ENCODE measurements around the gene YKT6.

YKT6 gene

DNA sequence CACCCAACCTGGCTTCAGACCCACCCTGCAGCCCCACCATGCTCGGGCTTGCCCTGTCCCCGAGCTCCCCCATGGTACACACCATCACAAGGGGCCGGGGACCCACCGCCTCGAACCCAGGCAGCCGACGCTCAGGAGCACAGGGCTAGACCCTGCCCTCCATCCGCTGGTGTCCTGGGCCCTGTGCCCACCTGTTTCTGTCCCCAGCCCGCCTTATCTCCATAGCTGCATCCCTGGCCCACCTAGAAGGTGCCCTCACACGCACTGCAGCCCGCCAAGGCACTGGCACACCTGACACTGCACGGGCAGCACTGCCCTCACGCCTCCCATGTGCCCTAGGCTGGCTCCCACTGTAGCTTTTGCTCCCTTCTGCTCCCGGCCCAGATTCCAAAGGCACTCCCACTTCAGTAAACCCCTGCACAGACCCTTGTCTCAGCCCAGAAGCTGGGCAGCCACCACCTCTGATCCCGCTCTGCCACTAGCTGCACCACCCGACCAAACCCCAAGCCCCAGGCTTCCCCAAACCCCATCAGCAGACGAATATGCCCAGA lies 17.1 kb downstream of the YKT6 start:
- no peak for TF ChIP-seq REST (IDR thresholded peaks at IDR 0.05; ENCODE audit: low read depth)
- TF ChIP-seq ZBTB7A (IDR thresholded peaks at IDR 0.05; ENCODE audit: low read depth): no peak
- no peak for TF ChIP-seq MAX (IDR thresholded peaks at IDR 0.05)
- TF ChIP-seq, protein P1, sequence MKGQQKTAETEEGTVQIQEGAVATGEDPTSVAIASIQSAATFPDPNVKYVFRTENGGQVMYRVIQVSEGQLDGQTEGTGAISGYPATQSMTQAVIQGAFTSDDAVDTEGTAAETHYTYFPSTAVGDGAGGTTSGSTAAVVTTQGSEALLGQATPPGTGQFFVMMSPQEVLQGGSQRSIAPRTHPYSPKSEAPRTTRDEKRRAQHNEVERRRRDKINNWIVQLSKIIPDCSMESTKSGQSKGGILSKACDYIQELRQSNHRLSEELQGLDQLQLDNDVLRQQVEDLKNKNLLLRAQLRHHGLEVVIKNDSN (IDR thresholded peaks at IDR 0.05): no peak
- no peak for TF ChIP-seq TAF1 (IDR thresholded peaks at IDR 0.05; ENCODE audit: low read depth)
- no peak for TF ChIP-seq CREB1 (IDR thresholded peaks at IDR 0.05; ENCODE audit: low read depth)
- no peak for TF ChIP-seq FOXM1 (IDR thresholded peaks at IDR 0.05; ENCODE audit: borderline replicate concordance, low read depth)
- no peak for TF ChIP-seq YY1 (IDR thresholded peaks at IDR 0.05; ENCODE audit: low read depth)

DNA sequence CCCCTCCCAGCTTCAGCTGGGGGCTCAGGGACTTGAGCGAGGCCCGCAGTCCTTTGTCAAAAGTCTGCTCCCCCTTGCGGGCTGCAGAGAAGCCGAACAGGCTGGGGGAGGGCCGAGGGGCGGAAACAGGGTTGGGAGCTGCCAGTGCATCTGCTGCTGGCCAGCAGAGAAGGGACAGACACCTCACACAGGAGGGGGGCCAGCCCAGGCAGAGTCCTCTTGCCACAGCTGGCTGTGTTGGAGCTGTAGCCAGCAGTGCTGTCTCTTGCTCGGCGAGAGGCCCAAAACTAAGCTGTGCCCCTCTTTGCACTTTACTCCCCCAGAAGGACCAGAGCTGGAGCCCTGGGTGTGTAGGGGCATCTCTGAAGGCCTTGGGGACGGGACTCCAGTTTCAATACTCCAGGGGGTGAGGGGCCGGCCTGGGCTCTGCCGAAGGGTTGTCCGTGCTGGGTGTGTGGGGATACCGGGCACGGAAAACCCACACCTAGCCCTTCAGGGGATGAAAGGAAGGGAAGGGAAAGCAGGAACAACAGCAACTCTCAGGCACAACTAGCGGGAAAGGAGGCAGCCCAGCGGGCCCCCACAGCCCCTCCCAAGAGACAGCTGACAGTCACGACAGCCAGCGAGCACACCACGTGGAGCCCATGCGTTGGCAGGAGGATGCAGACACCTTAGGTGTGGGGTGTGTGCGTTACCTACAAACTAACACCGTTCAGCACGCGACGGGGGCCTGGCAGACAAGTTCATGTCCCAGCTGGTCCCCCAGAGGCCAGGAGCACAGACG lies 17.8 kb downstream of the YKT6 start:
- TF ChIP-seq CREB1 (IDR thresholded peaks at IDR 0.05; ENCODE audit: low read depth): no peak
- TF ChIP-seq TEAD4 (IDR thresholded peaks at IDR 0.05): no peak
- TF ChIP-seq EGR1 (IDR thresholded peaks at IDR 0.05): no peak
- TF ChIP-seq, protein P1 (IDR thresholded peaks at IDR 0.05): no peak
- no peak for TF ChIP-seq NFIC (IDR thresholded peaks at IDR 0.05)
- TF ChIP-seq EP300 (IDR thresholded peaks at IDR 0.05; ENCODE audit: borderline replicate concordance): no peak
- TF ChIP-seq TAF1 (IDR thresholded peaks at IDR 0.05; ENCODE audit: low read depth): no peak
- no peak for TF ChIP-seq RAD21 (IDR thresholded peaks at IDR 0.05; ENCODE audit: low read depth)
- TF ChIP-seq ZBTB7A (IDR thresholded peaks at IDR 0.05; ENCODE audit: low read depth): no peak
- no peak for TF ChIP-seq MAX (IDR thresholded peaks at IDR 0.05)
- TF ChIP-seq CEBPB (IDR thresholded peaks at IDR 0.05): no peak
- no peak for TF ChIP-seq YY1 (IDR thresholded peaks at IDR 0.05; ENCODE audit: low read depth)
- TF ChIP-seq FOXM1 (IDR thresholded peaks at IDR 0.05; ENCODE audit: borderline replicate concordance, low read depth): no peak
- TF ChIP-seq TCF12 (IDR thresholded peaks at IDR 0.05; ENCODE audit: low read depth): no peak
- TF ChIP-seq REST (IDR thresholded peaks at IDR 0.05; ENCODE audit: low read depth): no peak

- TF ChIP-seq YY1 (IDR thresholded peaks at IDR 0.05; ENCODE audit: low read depth) (no peak), CREB1 (IDR thresholded peaks at IDR 0.05; ENCODE audit: low read depth) (no peak), REST (IDR thresholded peaks at IDR 0.05; ENCODE audit: low read depth) (no peak), EP300 (IDR thresholded peaks at IDR 0.05; ENCODE audit: borderline replicate concordance) (no peak), NFIC (IDR thresholded peaks at IDR 0.05) (no peak), CEBPB (IDR thresholded peaks at IDR 0.05) (no peak), FOXM1 (IDR thresholded peaks at IDR 0.05; ENCODE audit: borderline replicate concordance, low read depth) (no peak)
Observed at GRCh38 chr7:44219371-44220045, 18.7 kb downstream of the YKT6 start.

DNA sequence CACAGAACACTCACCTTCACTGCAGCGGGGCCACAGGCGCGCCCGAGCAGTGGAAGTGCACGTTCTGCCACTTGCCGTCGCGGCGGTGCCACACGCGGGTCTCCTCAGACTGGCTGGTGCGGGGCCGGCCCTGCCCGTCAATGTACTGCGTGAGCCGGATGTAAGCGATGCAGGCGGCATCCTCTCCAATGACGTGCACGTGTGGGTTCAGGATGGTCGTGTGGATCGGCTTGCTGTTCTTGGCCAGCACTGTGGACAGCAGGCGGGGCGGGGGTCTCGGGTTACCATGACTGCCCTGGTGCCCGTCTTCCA lies 19.2 kb downstream of the YKT6 start:
- no peak for TF ChIP-seq FOXM1 (IDR thresholded peaks at IDR 0.05; ENCODE audit: borderline replicate concordance, low read depth)
- TF ChIP-seq TAF1 (IDR thresholded peaks at IDR 0.05; ENCODE audit: low read depth): no peak
- TF ChIP-seq EGR1 (IDR thresholded peaks at IDR 0.05): no peak
- TF ChIP-seq REST (IDR thresholded peaks at IDR 0.05; ENCODE audit: low read depth): no peak
- TF ChIP-seq, protein P1 (IDR thresholded peaks at IDR 0.05): no peak
- no peak for TF ChIP-seq CREB1 (IDR thresholded peaks at IDR 0.05; ENCODE audit: low read depth)
- no peak for TF ChIP-seq RAD21 (IDR thresholded peaks at IDR 0.05; ENCODE audit: low read depth)

Measured in Ishikawa (cell line).